Glomerular visceral epithelial cell (primary cell): ENCODE data around the gene CIRBP.
A peak's percentile ranks its signal among the peaks of the same experiment; 100 is the strongest.

Experiments used
- DNase-seq: peaks from one replicate; pipeline ENCODE4 v3.0.0-alpha.2; 2016; ENCODE audit errors: extremely low spot score

The CIRBP gene

DNA sequence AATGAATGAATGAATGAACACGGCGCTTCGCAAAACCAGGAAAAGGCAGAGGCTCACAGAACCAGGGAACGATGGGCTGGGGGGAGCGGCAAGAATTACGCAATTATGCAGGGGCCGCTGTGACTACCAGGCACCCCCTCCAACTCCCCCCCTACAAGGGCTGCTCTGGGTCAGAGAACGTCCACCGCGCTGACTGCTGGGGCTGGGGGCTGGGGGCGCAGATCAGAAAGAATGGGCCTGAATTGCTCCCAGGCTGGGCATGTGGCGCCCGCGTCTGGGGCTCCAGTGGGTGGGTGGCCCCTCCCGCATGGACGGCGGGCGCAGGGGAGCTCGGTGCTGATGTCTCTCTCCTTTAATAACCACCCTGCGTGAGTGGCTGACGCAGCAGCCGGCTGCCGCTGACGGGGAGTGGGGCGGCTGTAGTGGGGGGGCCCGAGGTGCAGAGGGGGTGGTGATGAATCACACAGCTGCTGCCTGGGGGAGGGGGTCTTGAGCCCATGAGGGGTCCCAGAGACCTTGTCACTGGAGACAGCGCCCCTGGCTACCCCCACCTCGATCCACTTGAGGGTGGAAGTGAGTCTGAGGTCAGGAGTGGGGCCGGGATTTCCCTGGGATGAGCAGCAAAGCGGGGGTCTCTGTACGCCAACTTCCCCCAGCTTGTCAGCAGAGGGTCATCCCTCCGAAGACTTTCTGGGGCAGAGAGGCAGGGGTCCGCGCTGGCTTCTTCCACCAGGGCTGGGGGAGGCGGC, 1.5 kb upstream of the CIRBP start:
- no peak for DNase-seq

DNA sequence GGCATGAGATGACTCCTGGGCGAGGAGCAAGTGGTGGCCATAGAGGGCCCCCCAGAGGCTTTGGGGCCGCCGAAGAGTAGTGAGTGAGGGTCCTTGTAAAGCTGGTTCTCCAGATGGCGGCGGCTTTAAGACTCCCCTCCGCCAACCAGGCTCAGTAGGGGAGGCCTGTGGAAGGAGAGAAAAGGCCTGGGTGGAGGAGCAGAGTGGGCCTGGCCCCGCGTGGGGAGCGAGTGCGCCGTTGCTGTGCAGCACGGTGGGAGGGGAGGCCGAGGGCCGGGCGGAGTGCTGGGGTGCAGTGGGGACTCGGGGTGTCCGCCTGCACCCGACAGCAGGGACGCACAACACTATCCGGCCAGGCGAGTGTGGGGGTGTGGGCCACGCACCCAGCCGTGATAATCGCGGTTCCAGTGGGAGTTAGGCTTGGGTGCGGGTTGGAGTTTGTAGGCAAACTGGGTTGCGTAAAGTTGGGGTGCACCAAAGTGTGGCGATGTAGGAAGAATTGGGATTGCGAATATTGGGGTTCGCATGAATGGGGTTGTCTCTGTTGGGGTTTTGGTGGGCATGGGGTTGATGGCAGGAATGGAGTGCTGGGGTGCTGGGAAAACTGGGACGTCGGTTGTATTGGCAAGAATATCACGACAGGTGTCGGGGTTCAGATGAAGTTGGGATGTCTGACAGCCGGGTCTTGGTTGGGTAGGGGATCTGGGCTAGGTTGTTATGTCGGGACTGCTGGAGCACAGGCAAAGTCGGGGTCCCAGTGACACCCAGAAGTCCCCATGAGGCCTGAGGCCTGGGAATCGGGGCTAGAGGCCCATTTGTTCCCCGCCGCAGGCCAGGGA, 687 bp upstream of the CIRBP start:
- no peak for DNase-seq

DNA sequence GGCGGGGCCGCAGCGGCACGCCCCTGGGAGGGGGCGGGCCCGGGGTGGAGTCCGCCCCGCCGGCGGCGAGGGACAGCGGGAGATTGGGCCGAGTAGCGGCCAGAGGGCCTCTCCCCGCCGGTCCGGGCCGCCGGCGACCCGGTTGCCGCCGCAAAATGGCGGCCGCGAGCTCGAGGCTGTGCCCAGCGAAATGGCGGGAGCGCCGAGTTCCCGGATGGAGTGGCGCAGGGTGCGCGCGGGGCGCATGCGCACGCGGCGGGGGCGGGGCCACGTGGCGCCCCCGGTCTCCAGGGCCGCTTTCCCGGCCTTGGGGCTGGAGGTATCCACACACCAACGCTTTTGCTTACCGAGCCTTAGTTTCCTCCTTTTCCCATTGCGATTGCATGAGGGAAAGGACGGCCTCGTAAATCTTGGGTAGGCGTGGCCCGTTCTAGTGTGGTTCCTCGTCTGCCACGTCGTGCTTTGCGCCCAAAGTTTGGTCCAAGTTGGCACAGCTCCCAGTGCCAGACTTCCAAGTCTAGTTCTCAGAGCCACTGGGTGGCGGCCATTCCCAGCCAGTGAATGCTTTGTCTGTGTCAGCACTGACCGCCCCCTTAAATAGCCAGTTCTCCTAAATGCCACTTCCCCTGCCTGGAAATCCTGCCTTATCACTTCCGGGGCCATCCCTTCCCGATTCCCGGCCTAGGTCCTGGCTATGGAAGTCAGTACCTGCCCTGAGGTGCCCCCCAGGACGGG, 513 bp downstream of the CIRBP start:
- DNase-seq = peak; percentile 87

DNA sequence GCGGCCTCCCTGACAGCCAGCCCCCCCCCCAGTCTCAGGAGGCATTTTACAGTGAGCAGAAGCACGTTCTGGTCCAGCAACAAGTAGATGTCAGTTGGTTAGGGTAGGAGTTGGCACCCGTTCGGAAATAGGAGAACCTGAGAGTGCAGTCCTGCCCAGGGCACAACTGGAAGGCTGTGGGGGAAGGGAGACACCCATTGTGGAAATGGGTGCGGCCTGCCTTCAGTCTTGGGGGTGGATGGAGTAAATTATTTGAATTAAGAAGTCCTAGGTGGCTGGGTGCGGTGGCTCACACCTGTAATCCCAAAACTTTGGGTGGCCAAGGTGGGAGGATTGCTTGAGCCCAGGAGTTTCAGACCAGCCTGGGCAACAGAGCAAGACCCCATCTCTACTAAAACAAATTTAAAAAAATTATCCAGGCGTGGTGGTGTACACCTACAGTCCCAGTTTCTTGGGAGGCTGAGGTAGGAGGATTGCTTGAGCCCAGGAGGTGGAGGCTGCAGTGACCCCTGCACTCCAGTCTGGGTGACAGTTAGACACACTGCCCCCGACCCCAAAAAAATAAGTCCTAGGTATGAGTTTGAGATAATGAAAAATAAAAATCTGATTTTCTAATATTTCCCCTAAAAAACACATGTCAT, 1.2 kb downstream of the CIRBP start:
- DNase-seq = no peak

DNA sequence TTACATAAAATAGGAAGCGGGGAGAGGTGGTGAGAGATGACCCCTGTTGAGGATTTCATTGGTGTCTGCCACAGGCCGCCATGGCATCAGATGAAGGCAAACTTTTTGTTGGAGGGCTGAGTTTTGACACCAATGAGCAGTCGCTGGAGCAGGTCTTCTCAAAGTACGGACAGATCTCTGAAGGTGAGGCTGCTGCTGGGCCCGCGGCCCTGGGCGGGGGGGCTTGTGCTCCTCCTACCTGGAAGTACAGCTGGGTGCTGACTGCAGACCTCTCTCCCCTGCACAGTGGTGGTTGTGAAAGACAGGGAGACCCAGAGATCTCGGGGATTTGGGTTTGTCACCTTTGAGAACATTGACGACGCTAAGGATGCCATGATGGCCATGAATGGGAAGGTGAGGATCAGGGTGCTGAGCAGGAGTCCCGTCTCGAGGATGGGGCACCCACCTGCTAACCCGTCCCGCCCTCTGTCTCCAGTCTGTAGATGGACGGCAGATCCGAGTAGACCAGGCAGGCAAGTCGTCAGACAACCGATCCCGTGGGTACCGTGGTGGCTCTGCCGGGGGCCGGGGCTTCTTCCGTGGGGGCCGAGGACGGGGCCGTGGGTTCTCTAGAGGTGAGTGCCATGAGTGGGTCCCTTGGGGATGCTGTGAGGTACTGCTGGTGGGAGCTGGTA, 1.9 kb downstream of the CIRBP start:
- no peak for DNase-seq

DNA sequence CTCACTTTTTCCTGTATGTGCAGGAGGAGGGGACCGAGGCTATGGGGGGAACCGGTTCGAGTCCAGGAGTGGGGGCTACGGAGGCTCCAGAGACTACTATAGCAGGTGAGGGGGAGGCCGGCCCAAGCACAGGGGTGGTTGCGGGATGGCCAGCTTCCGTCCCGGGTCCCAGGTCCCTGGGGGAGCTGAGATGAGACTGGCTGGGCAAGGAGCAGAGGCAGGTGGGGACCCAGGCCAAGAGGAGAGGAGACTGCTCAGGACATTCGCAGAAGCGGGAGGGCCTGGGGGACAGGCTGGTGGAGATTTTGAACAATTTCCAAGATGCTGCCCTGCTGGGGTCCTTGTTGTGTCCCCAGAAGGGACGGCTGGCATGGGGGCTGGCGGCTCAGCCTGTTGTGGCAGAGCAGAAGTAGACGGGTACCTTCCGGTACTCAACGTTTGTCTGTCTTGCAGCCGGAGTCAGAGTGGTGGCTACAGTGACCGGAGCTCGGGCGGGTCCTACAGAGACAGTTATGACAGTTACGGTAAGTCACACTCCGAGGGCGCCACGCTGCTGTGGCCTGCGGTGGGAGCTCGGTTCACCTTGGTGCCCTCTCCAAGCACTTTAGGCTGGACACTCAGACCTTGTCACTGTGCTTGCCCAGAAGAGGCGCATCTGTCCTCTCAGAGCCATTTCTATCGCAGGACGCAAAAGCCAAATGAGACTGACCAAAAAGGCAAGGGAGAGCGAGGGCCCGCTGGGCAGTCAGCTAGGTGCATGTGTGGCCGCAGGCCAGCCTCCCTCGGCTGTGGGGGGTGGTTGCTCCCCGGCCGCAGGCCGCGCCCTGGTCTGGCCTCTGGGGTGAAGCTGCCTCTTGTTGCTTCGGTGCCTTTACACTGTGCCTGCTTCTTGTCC, 2.6 kb downstream of the CIRBP start:
- no peak for DNase-seq

DNA sequence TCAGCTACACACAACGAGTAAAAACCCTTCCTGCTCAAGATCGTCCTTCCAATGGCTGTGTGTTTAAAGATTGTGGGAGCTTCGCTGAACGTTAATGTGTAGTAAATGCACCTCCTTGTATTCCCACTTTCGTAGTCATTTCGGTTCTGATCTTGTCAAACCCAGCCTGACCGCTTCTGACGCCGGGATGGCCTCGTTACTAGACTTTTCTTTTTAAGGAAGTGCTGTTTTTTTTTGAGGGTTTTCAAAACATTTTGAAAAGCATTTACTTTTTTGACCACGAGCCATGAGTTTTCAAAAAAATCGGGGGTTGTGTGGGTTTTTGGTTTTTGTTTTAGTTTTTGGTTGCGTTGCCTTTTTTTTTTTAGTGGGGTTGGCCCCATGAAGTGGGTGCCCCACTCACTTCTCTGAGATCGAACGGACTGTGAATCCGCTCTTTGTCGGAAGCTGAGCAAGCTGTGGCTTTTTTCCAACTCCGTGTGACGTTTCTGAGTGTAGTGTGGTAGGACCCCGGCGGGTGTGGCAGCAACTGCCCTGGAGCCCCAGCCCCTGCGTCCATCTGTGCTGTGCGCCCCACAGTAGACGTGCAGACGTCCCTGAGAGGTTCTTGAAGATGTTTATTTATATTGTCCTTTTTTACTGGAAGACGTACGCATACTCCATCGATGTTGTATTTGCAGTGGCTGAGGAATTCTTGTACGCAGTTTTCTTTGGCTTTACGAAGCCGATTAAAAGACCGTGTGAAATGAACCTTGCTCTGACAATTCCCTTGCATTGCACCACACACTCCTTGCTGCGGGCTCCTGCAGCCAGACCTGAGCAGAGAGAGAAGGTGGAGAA, 3.5 kb downstream of the CIRBP start:
- no peak for DNase-seq

DNA sequence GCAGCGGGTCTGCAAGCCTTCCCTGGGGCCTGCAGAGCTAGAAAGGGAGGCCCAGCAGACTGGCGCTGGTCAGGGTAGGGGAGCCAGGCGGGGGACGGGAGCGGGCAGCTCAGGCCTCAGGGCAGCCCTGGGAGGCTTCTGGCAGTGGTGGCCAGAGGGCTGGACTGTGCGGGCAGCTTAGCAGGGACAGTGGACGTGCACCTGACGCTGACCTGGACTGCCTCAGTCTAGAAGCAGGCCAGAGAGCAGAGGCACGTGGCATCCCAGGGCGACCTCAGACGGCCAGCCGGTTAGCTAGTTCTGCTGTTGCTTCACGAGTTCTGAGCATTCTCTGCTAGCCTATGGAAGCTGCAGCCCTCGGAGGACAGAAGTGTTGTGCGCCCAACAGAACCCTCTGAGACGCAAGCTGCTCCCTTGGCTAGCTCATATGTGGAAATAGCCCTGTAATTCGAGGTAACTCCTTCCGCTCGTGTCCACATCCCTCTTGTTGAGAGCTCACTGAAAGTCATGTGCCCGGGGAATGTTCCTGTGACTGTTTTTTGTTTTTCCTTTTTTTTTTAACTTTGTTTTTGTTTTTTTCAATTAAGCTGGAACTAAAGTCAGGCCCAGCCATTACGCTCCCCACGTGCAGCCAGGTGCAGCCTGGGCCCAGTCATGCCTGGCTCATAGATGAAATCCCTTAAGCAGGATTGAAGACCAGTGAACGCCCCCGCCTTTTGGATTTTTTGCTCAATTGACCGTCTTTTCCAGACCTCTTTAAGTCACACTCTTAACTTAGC, 4.3 kb downstream of the CIRBP start:
- DNase-seq = no peak

DNA sequence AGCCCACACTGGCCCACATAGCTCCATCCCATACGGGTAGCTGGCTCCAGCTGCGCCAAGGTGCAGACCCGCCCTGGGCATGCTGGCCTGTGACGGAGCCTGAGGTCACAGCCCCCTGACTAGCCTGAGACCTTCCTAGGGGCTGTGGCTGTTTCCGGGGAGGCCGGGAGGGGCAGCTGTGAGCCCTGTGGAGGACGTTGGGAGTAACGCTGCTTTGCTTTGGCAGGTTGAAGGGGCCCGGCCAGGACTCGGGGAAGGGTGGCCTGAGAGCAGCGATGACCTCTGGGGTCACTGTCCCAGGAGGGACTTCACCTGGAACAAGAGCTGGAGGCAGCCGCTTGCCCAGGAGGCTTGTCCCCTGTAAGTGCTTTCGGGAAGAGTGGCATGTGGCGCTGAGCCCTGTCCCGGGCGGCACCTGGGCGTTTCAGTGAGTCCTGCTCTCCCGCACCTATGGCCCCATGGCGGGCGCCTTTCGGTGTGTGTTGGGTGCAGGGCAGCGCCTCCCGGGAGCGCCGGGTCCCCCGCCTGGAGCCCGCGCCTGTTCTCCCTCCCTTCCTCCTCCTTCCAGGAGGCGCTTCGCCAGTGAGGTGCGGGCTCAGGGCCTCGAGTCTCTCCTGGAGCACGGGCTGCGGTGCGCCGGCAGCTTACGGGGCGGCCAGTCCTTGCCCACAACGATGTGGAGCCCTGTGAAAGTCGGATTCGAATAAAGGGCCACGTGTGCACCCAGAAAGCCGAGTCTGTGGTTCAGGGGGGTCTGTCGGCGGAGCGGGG, 5.1 kb downstream of the CIRBP start:
- no peak for DNase-seq

DNA sequence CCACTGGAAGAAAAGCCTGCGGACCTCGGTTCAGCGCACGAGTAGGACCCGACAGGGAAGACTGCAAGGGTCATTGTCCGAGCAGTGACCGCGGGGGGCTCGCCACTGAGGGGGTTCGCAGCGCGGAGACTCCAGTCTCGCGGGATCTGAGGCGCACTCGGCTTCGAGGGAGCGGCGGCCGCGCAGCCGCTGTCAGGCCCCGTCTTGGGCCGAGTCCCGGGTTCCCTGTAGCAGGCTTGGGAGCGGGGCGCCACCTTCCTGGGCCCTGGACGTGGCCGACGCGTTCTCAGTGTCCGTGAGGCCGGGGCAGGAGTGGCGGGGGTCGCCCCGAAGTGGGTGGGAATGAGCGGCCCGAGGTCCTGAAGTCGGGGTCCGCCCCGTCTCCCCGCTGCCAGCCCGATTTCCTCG, 5.7 kb downstream of the CIRBP start:
- DNase-seq = no peak

DNA sequence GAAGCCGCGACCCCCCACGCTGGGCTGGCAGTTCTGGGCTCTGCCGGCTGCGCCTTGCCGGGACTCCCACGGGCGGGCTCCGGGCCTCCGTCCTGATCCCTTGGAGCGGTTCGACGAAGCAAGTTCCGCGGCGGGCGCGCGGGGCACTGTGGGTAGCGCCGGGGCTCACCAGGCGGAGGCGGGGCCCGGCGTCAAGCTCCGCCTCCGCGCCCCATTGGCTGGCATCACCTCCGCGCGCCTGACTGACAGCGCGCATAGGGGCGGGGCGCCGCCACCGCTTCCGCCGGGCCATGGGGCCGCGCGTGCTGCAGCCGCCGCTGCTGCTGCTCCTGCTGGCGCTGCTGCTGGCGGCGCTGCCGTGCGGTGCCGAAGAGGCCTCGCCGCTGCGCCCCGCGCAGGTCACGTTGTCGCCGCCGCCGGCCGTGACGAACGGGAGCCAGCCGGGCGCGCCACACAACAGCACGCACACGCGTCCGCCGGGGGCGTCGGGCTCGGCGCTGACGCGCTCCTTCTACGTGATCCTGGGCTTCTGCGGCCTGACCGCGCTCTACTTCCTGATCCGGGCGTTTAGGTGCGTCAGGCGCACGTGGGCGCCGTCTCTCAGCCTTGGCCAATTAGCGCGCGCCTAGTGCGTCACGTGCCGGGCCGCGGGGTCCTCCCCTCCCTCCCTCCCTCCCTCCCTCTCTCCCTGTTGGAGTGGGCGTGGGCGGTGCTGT, 6.3 kb downstream of the CIRBP start, which contains the start of gene FAM174C:
Gene FAM174C (plus strand): TSS at position 271 of the 716 bp plus-strand sequence. CDS start 20 bp downstream, at position 291.
- DNase-seq = peak; percentile 98

DNA sequence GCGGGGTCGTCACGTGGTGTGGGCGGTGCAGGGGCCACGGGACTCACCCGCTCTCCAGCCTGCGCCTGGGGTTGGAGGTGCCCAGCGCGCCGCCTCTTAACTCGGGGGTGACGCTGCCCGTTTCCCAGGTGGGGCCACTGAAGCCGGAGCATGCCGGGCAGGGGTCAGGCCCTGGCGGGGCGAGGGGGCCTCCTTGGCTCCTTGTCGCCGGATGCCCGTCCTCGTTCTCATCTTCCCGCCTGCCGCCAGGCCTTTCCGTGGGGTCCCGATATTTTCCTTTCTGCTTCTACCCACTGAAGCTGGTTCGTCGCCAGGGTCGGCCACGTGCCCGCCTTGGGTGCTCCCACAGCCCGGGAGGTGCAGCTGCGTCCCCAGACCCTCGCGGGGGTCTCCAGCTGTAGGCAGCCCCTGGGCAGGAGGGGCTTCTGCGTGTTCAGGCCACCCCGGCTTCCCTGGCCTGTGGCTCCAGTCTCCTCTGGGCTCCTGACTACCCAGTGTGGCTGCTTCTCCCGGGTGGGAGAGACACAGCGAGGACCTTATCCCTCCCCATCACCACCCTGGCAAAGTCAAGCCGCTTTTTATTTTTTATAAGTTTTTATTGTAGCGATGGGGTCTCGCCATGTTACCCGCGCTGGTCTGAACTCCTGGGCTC, 7.0 kb downstream of the CIRBP start:
- no peak for DNase-seq

DNA sequence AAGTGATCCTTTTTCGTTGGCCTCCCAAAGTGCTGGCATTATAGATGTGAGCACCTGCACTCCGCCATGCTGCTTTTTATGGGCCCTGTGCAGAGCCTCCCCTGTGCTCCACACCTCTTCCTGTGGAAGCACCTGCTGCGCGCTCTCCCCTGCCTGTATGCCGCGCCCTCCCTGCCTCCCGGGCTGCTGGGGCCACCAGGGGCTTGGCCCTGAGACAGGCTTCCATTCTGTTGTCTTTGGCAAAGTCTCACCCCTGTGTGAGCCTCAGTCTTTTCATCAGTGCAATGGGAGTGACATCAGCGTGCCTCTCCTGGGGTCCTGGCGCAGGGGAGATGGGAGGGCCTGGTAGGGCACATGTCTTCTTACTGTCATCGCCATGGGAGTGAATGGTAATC, 7.5 kb downstream of the CIRBP start:
- DNase-seq = no peak

DNA sequence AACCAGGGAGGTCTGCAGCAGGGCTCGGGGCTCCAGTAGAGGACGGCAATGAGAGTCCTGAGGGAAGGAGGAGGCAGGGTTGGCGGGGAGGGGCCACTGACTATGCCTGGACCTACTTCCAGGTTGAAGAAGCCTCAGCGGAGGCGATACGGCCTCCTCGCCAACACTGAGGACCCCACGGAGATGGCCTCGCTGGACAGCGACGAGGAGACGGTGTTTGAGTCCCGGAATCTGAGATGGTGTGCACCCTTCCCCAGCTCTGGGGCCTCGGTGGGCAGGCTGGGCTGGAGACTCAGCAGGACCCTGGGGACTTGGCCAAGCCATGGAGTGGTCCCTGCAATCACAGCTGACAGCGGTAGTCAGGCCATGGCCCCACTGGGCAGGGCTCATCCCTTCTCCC, 7.9 kb downstream of the CIRBP start:
- DNase-seq = no peak

DNA sequence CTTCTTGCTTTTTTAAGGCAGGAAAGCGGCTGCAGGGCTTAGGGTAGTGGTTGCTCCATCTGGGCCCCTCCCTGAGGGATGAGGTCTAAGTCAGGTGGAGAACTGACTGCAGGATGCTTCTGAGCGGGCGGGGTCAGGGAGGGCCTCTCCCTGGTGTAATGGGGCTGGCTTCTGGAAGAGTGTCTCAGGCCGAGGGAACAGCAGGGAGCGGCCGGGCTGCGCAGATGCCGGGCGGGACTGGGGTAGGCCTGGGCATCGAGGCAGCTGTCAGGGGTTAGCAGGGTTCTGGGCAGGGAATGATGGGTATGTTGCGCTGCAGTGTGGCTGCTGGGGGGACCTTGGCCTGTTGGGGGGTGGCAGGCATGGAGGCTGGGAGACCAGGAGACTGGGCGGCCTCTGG, 8.9 kb downstream of the CIRBP start:
- no peak for DNase-seq
